ENCODE measurements around the gene DLX4.
A peak's percentile ranks its signal among the peaks of the same experiment; 100 is the strongest.

DLX4 gene

GRCh38 chr17:49990921-49991320 lies 21.9 kb downstream of the DLX4 start:
- DNase-seq = no peak

GRCh38 chr17:49991409-49991808 lies 22.4 kb downstream of the DLX4 start:
- no peak for DNase-seq

- DNase-seq = no peak
Measured at GRCh38 chr17:49992191-49992932, 23.4 kb downstream of the DLX4 start.

GRCh38 chr17:49992933-49993422 lies 24.0 kb downstream of the DLX4 start:
- DNase-seq = no peak

GRCh38 chr17:49993423-49994060 lies 24.6 kb downstream of the DLX4 start:
- no peak for DNase-seq

GRCh38 chr17:49994085-49995054 lies 25.4 kb downstream of the DLX4 start:
- DNase-seq = no peak

- peak; percentile 30 to 69 for DNase-seq
Measured at GRCh38 chr17:49995055-49995738, 26.2 kb downstream of the DLX4 start, which contains the start of gene DLX3. DLX3 (minus strand) TSS chr17:49995224; CDS start chr17:49994998, 226 bp downstream.

- DNase-seq = no peak
Measured at GRCh38 chr17:49996121-49996494, 27.1 kb downstream of the DLX4 start.

- peak in 1 of 2 experiments; percentile 19 for DNase-seq
Measured at GRCh38 chr17:49996495-49997300, 27.7 kb downstream of the DLX4 start.

GRCh38 chr17:49997301-49997650 lies 28.3 kb downstream of the DLX4 start:
- no peak for DNase-seq

- DNase-seq = peak; percentile 73 to 83
Measured at GRCh38 chr17:49997773-49998703, 29.0 kb downstream of the DLX4 start.

GRCh38 chr17:49998836-49999511 lies 30.0 kb downstream of the DLX4 start:
- no peak for DNase-seq

- DNase-seq = no peak
Measured at GRCh38 chr17:50003911-50004310, 34.9 kb downstream of the DLX4 start.

- no peak for DNase-seq
Measured at GRCh38 chr17:50009282-50009681, 40.3 kb downstream of the DLX4 start.

GRCh38 chr17:50013079-50013478 lies 44.1 kb downstream of the DLX4 start:
- no peak for DNase-seq

- DNase-seq = no peak
Measured at GRCh38 chr17:50014471-50015088, 45.6 kb downstream of the DLX4 start.

GRCh38 chr17:50015146-50015545 lies 46.2 kb downstream of the DLX4 start:
- no peak for DNase-seq

- DNase-seq = no peak
Measured at GRCh38 chr17:50018909-50019308, 49.9 kb downstream of the DLX4 start.

GRCh38 chr17:50020841-50021599 lies 52.0 kb downstream of the DLX4 start:
- DNase-seq = no peak

Data from NCI-H187 (cell line).